CD4-positive, alpha-beta T cell (primary cell): ENCODE results near the gene CACUL1. TPM values are rescaled to one million over a fixed set of nuclear protein-coding genes. Genes with fewer than 3 reads are reported as not detected.

Source experiments
- ATAC-seq: fragments of 200-7000 bp; cut with Tn5 transposase; one replicate; pipeline ENCODE4 v1.10.0; 2022; ENCODE audit warnings: mild to moderate bottlenecking; ENCODE audit not compliant: poor library complexity
- CTCF ChIA-PET: fragments of 350-600 bp; sonication (Branson Sonifier 250); formaldehyde crosslinking; loops from one replicate; lab custom pipeline; 2021; ENCODE audit warnings: antibody characterized with exemption, inconsistent platforms; lab: Charles Lee
- POLR2A ChIA-PET: fragments of 350-600 bp; sonication (Branson Sonifier 250); formaldehyde crosslinking; loops from one replicate; lab custom pipeline; 2021; ENCODE audit warnings: antibody characterized with exemption, inconsistent platforms; lab: Charles Lee
- DNase-seq, 14 experiments: peaks; one replicate each; pipeline ENCODE4 v3.0.0-alpha.2; 2013 to 2020; ENCODE audit warnings: mixed read lengths in 2 of 14
- H3K27ac ChIP-seq, 2 donors: one replicate each; pipeline versions ENCODE4 v1.5.1 to v1.7.0; 2013; ENCODE audit warnings: low read length in 2 of 2, low read depth in 1 of 2, mild to moderate bottlenecking in 1 of 2
- H3K27me3 ChIP-seq, 2 experiments: 1 replicate in 1 of 2; 2 replicates in 1 of 2; pipeline versions ENCODE4 v1.6.1 to v1.7.0; 2013; ENCODE audit warnings: low read length in 2 of 2, control low read depth in 1 of 2, mild to moderate bottlenecking in 1 of 2, moderate library complexity in 1 of 2; ENCODE audit not compliant: insufficient read depth in 2 of 2, control insufficient read depth in 1 of 2
- H3K36me3 ChIP-seq: one replicate; pipeline ENCODE4 v1.6.1; 2013; ENCODE audit warnings: low read length, control low read depth; ENCODE audit not compliant: insufficient read depth
- H3K4me1 ChIP-seq: one replicate; pipeline ENCODE4 v1.6.1; 2013; ENCODE audit warnings: low read length, control low read depth; ENCODE audit not compliant: insufficient read depth
- H3K4me3 ChIP-seq: one replicate; pipeline ENCODE4 v1.5.1; 2013; ENCODE audit warnings: mild to moderate bottlenecking, low read length, moderate library complexity
- H3K9me3 ChIP-seq, 2 experiments: 1 replicate in 1 of 2; 2 replicates in 1 of 2; pipeline versions ENCODE4 v1.6.1 to v1.7.0; 2013; ENCODE audit warnings: low read length in 2 of 2, mild to moderate bottlenecking in 2 of 2, control low read depth in 1 of 2, moderate library complexity in 1 of 2; ENCODE audit not compliant: control insufficient read depth in 1 of 2, insufficient read depth in 1 of 2
- H3K27ac Mint-ChIP-seq: one replicate; pipeline ENCODE4 v1.8.0; 2020; ENCODE audit warnings: mixed read lengths
- H3K27me3 Mint-ChIP-seq: one replicate; pipeline ENCODE4 v1.8.0; 2021; ENCODE audit warnings: mixed read lengths
- H3K36me3 Mint-ChIP-seq: one replicate; pipeline ENCODE4 v1.8.0; 2021; ENCODE audit warnings: low read depth, mixed read lengths
- H3K4me1 Mint-ChIP-seq: one replicate; pipeline ENCODE4 v1.8.0; 2021; ENCODE audit warnings: low read depth, mixed read lengths
- H3K4me3 Mint-ChIP-seq: one replicate; pipeline ENCODE4 v1.8.0; 2020; ENCODE audit warnings: mild to moderate bottlenecking, mixed read lengths
- H3K9me3 Mint-ChIP-seq: one replicate; pipeline ENCODE4 v1.8.0; 2020; ENCODE audit warnings: mixed read lengths
- intact Hi-C, 2 experiments: fragments of 100-400 bp; cut with DNase I in 1 of 2; cut with micrococcal nuclease in 1 of 2; formaldehyde crosslinking; loops; one replicate each; pipeline versions ENCODE4 v1.15.1 to v1.9.0; 2023 to 2025; cut with DNase I, micrococcal nuclease
- polyA plus RNA-seq, 2 donors: library from polyadenylated mRNA; unstranded; fragments of 120-200 nt; gene quantifications; one replicate each; pipeline ENCODE4 v1.2.1, GENCODE V29; 2013
- total RNA-seq, 174 experiments: library from RNA in 2 of 174; stranded (reverse) in 2 of 174; gene quantifications; one replicate each; pipeline ENCODE4 v1.2.3 and lab custom pipeline; 2021 to 2026
- TF ChIP-seq, protein P1 (sequence below): fragments of 200-600 bp; IDR thresholded peaks from one replicate; pipeline ENCODE4 v1.8.0; 2022; ENCODE audit warnings: antibody characterized with exemption, mild to moderate bottlenecking

The CACUL1 gene
- total RNA-seq (10 to 100 TPM; 36.7 to 37.4 TPM), total RNA-seq (lab: John Stamatoyannopoulos, UW) (44.6 to 111 (median 84.1) reads per million in 172 experiments)
- polyA plus RNA-seq (2013, experiment 1 of 2) = 17.7 TPM
- 20.1 TPM for polyA plus RNA-seq (2013, experiment 2 of 2)

DNA sequence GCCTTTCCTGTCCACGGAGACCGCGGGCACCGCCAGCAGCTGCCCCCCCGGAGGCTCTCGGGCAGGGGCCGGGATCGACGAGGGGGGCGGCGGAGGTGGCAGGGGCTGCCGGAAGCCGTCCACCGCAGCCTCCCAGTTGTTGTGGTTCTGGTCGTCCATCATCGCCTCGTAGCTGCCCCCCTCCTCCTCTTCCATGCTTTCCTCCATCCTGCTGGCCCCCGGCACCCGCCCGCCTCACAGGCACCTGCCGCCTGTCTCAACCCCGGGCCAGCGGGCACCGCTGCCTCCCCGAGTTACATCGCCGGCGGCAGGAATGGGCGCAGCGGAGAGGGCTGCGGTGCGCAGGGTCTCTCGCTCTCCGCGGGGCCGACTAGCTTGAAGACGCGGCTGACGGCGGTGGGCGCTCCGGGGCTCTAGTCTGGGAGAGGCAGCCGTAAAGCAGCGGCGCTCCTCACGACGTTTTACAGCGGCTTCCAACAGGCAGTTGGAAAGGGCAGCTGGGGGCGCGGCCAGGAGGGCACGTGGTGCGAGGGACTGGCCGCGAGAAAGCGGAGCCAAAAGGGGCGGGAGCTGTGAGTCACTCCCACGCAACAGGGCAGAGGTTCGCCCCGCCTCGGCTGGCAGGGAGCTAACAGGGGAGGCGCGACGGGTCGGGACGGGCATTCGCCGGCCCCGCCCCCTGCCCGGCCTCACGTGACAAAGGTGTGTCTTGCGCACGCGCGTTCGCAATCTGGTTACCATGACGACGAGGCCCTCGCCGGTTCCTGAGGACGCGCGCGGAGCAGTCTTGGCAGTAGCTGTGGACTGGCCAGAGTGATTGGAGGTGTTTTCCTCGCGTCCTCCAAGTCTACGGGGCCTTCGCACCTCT is at the start of gene CACUL1:
Gene CACUL1 (minus strand): TSS at position 415 of the 868 bp plus-strand sequence. CDS start 208 bp downstream, at position 207.
- Histone ChIP-seq H3K27me3 (no peaks in the 10 kb centered on the region), H3K9me3 (no peaks in the 10 kb centered on the region), H3K27ac (peak within 1 kb of the TSS; percentile 52 to 79), H3K4me3 (peak within 1 kb of the TSS; percentile 91), H3K36me3 (no peaks in the 10 kb centered on the region), H3K4me1 (peaks cover 30% of the 10 kb centered on the region)
- peak; percentile 97 for ATAC-seq
- H3K27me3 Mint-ChIP-seq = no peaks in the 10 kb centered on the region
- peaks cover 21% of the 10 kb centered on the region for H3K36me3 Mint-ChIP-seq
- H3K4me3 Mint-ChIP-seq = peak within 1 kb of the TSS; percentile 99
- H3K4me1 Mint-ChIP-seq = peaks cover 46% of the 10 kb centered on the region
- POLR2A ChIA-PET = interaction anchor here (0.6 to 4.0 kb wide), 23 partner anchors 8 to 1380 kb away, joined by 3 to 92 read pairs (median 3); partner anchors contain the start of genes GRK5, INPP5F, MCMBP and RGS10
- intact Hi-C loops = loop anchor here (1.0 to 10.0 kb wide), 11 partner anchors 22 to 1380 kb away; partner anchors contain the start of genes FAM204A (in 2 of the 2), SFXN4 (in 2 of the 2), MCMBP (in 1 of the 2) and NANOS1 (in 1 of the 2)
- peak within 1 kb of the TSS; percentile 94 for H3K27ac Mint-ChIP-seq
- TF ChIP-seq, protein P1, sequence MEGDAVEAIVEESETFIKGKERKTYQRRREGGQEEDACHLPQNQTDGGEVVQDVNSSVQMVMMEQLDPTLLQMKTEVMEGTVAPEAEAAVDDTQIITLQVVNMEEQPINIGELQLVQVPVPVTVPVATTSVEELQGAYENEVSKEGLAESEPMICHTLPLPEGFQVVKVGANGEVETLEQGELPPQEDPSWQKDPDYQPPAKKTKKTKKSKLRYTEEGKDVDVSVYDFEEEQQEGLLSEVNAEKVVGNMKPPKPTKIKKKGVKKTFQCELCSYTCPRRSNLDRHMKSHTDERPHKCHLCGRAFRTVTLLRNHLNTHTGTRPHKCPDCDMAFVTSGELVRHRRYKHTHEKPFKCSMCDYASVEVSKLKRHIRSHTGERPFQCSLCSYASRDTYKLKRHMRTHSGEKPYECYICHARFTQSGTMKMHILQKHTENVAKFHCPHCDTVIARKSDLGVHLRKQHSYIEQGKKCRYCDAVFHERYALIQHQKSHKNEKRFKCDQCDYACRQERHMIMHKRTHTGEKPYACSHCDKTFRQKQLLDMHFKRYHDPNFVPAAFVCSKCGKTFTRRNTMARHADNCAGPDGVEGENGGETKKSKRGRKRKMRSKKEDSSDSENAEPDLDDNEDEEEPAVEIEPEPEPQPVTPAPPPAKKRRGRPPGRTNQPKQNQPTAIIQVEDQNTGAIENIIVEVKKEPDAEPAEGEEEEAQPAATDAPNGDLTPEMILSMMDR = no peak
- DNase-seq = peak; percentile 99 to 100 (median 100)
- CTCF ChIA-PET = interaction anchor here (1.3 to 2.8 kb wide), 5 partner anchors 21 to 186 kb away, joined by 3 to 14 read pairs (median 5); no protein-coding TSS in a partner anchor
- H3K9me3 Mint-ChIP-seq = no peaks in the 10 kb centered on the region

DNA sequence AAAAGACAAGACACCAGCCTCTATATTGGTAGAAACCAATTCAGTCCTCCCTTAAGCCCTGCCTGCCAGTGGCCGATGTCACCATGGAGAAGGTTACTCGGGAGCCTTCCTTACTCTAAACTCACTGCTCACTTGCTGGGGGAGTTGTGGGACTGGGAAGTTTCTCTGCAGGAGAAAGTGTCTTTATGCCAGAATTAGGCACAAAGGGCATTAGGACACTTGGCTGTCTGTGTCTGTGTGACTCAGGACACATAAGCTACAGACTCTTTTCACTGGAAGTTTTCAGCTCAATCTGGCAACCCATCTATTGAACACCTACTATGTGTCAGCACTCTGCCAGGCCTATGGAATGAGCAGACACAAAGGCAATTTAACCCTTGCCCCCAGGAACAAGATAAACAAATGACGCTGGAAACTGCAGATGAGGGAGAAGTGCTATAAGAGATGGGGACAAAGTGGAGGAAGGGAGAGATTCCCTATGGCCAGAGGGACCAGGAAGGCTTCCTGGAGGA is 49.5 kb upstream of the CACUL1 start:
- no peaks in the 10 kb centered on the region for H3K4me1 Mint-ChIP-seq
- no peak overlapping the region for H3K27ac ChIP-seq
- H3K36me3 Mint-ChIP-seq = no peaks in the 10 kb centered on the region
- H3K4me1 ChIP-seq = no peaks in the 10 kb centered on the region
- DNase-seq (no peak), ATAC-seq (no peak)
- H3K27ac Mint-ChIP-seq = no peak overlapping the region
- ChIA-PET POLR2A (no interaction called here), CTCF (no interaction called here)
- H3K9me3 ChIP-seq = no peaks in the 10 kb centered on the region
- TF ChIP-seq, protein P1 = no peak
- no peaks in the 10 kb centered on the region for H3K9me3 Mint-ChIP-seq
- no peaks in the 10 kb centered on the region for H3K36me3 ChIP-seq
- H3K27me3 ChIP-seq = no peaks in the 10 kb centered on the region
- no peak overlapping the region for H3K4me3 ChIP-seq
- no peak overlapping the region for H3K4me3 Mint-ChIP-seq
- H3K27me3 Mint-ChIP-seq = no peaks in the 10 kb centered on the region
- intact Hi-C loops = loop anchor here in 1 of 2 experiments (5.0 kb wide), 1 partner anchor 82 kb away; no protein-coding TSS in a partner anchor

DNA sequence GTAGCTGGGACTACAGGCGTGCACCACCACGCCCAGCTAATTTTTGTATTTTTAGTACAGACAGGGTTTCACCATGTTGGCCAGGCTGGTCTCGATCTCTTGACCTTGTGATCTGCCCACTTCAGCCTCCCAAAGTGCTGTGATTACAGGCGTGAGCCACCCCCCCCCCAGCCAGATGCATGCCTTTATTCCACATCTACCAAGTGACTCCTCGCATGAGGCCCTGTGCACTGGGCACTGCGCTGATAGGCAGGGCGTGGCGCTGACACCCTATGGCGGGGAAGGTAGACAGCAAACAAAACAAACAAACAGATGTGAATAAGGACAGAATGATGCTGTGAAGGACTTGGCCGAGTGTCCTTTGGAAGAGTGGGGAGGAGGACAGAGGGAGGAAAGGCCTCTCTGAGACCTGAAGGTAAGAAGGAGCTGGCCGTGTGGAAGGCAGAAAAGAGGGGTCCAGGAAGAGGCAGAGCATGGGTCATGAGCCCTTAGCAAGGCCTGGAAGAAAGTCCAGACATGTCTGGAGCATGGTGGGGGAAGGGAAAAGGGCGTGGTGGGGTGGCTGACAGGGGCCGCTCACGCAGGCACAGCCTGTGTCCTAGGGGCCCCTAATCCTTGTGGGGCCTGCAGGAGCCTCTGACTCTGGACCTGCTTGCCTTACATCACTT is 47.5 kb upstream of the CACUL1 start:
- Mint-ChIP-seq H3K9me3 (no peaks in the 10 kb centered on the region), H3K27ac (no peak overlapping the region), H3K36me3 (no peaks in the 10 kb centered on the region), H3K27me3 (no peaks in the 10 kb centered on the region), H3K4me3 (no peak overlapping the region), H3K4me1 (no peaks in the 10 kb centered on the region)
- TF ChIP-seq, protein P1 = no peak
- CTCF ChIA-PET = no interaction called here
- POLR2A ChIA-PET = no interaction called here
- Histone ChIP-seq H3K27me3 (no peaks in the 10 kb centered on the region), H3K36me3 (no peaks in the 10 kb centered on the region), H3K4me1 (no peaks in the 10 kb centered on the region), H3K9me3 (no peaks in the 10 kb centered on the region), H3K4me3 (no peak overlapping the region), H3K27ac (no peak overlapping the region)
- DNase-seq (no peak), ATAC-seq (no peak)
- intact Hi-C loops = loop anchor here in 1 of 2 experiments (5.0 kb wide), 1 partner anchor 80 kb away; no protein-coding TSS in a partner anchor
